ENCODE results near the gene AGT. TPM values are rescaled to one million over a fixed set of nuclear protein-coding genes. Genes with fewer than 3 reads are reported as not detected.

AGT gene
- total RNA-seq = 0.16 TPM in 1 of 2 replicates, not detected in the other

GRCh38 chr1:230713915-230714764 is at the start of gene AGT:
AGT (minus strand) TSS chr1:230714122; CDS start chr1:230710823, 3,299 bp downstream.

GRCh38 chr1:230747127-230747730 is 33.3 kb upstream of the AGT start, which contains the start of gene CAPN9:
CAPN9 (plus strand) TSS chr1:230747388; CDS start chr1:230747497, 109 bp downstream.

Other genes with a start within 250 kb of the AGT start
- gene COG2, start 71.6 kb downstream of the AGT start, total RNA-seq = 10.7 and 16.4 TPM in 2 replicates
- not detected in 2 replicates for gene CAPN9, start 33.3 kb upstream of the AGT start, total RNA-seq
- 92.8 and 146 TPM in 2 replicates for gene C1orf198, start 154.4 kb upstream of the AGT start, total RNA-seq